GM20000 (cell line): ENCODE data around the gene TOB2.
"Not testable (repeated sequence)": the region's sequence is repeated elsewhere in the genome, so short reads cannot be mapped to it uniquely, and the experiment has no call there.

Experiments
- DNase-seq: peaks from one replicate; pipeline ENCODE4 v3.0.0; 2012; ENCODE audit warnings: low spot score
- CTCF ChIP-seq: IDR thresholded peaks from 2 replicates; pipeline ENCODE4 v1.5.1; 2012; ENCODE audit warnings: mild to moderate bottlenecking, control low read depth; ENCODE audit errors: extremely low read depth, missing control alignments

The TOB2 gene

GRCh38 chr22:41411021-41411851, 35.4 kb downstream of the TOB2 start:
- TF ChIP-seq CTCF: no peak
- no peak for DNase-seq

GRCh38 chr22:41410311-41410751, 36.3 kb downstream of the TOB2 start:
- no peak for TF ChIP-seq CTCF
- no peak for DNase-seq

GRCh38 chr22:41408665-41409064, 37.9 kb downstream of the TOB2 start:
- DNase-seq: no peak
- no peak for TF ChIP-seq CTCF

GRCh38 chr22:41407433-41407832, 39.2 kb downstream of the TOB2 start:
- no peak for TF ChIP-seq CTCF
- no peak for DNase-seq

GRCh38 chr22:41406410-41406809, 40.2 kb downstream of the TOB2 start:
- no peak for DNase-seq
- TF ChIP-seq CTCF: no peak

GRCh38 chr22:41405588-41405987, 41.0 kb downstream of the TOB2 start:
- no peak for TF ChIP-seq CTCF
- DNase-seq: peak; percentile 49

- DNase-seq: peak; percentile 94
These were observed 42.9 kb downstream of the TOB2 start for GRCh38 chr22:41403532-41404318.

GRCh38 chr22:41402851-41403250, 43.8 kb downstream of the TOB2 start:
- not testable (repeated sequence) for DNase-seq

More at GRCh38 chr22:41403532-41404318, 42.9 kb downstream of the TOB2 start:
- peak; percentile 90 for TF ChIP-seq CTCF
